ENCODE measurements around the gene ANTKMT.

ANTKMT gene, protein sequence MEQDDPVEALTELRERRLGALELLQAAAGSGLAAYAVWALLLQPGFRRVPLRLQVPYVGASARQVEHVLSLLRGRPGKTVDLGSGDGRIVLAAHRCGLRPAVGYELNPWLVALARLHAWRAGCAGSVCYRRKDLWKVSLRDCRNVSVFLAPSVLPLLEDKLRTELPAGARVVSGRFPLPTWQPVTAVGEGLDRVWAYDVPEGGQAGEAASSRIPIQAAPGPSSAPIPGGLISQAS

DNA sequence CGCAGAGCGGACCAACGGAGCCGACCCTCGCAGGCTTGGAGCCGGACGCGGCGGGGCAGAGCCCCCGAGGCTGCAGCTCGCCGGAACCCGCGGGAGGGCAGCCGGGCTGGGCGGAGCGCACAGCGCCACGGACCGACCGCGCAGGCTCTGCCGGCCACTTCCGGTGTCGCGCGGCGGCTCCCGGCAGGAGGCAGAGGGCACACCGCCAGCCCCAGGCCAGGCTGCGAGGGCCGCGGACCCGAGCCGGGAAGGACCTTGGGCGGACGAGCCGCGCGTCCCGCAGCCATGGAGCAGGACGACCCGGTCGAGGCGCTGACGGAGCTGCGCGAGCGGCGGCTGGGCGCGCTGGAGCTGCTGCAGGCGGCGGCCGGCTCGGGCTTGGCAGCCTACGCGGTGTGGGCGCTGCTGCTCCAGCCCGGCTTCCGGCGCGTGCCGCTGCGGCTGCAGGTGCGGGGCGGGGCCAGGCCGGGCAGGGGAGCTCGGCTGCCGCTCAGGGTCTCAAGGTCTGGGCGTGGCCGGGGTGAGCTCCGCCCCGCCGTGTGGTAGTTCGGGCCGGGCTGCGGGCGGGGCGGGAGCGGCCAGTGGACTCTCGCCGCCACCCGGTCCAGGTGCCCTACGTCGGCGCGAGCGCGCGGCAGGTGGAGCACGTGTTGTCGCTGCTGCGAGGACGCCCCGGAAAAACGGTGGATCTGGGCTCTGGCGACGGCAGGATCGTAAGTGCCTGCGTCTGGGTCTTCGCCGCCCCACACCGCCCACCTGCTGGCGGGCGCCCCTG is at the start of gene ANTKMT:
Gene ANTKMT, plus strand, starts transcription at position 157 of the 775 bp plus-strand sequence. Its CDS starts 129 bp downstream, at position 286.
- peak; percentile 30 for DNase-seq

DNA sequence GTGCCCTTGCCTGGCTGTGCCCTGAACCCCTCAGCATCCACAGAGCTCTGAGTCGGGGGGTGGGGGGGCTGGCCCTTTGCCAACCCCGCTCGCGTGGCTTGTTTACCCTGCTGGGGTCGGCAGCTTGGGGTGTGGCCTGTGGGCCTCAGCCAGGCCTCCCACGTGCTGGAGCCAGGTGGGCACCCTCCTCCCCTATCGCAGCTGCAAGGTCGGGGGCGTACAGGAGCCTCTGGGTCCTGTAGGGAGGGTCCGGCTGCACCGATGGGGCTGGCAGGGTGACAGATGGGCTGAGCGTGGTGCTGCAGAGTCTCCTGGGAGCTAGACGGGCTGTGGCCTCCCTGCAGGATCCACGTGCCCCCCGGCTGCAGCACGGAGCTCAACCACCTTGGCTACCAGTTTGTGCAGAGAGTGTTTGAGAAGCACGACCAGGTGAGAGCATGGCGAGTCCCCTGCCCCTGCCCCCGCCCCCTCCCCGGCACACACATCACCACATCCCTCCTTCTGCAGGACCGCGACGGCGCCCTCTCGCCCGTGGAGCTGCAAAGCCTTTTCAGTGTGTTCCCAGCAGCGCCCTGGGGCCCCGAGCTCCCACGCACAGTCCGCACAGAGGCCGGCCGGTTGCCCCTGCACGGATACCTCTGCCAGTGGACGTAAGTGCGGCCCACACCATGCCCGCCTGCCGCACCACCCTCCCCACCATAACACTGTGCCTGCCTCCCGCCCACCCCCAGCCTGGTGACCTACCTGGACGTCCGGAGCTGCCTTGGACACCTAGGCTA is 49.4 kb upstream of the ANTKMT start:
- no peak for DNase-seq

DNA sequence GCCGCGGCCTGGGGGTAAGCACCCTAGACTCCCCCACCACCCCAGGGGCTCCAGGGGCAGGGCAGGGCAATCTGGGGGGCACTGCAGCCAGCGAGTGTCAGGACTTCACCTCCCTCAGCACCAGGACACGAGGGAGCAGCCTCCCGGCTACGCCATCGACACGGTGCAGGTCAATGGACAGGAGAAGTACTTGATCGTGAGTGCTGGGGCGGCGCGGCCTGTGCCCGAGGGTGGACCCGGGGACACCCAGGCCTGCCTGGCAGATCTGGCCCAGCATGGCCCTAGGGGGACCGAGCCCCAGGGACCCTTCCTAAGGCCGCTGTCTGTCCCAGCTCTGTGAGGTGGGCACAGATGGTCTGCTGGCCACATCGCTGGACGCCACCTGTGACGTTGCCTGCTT is 48.6 kb upstream of the ANTKMT start:
- DNase-seq, result no peak

DNA sequence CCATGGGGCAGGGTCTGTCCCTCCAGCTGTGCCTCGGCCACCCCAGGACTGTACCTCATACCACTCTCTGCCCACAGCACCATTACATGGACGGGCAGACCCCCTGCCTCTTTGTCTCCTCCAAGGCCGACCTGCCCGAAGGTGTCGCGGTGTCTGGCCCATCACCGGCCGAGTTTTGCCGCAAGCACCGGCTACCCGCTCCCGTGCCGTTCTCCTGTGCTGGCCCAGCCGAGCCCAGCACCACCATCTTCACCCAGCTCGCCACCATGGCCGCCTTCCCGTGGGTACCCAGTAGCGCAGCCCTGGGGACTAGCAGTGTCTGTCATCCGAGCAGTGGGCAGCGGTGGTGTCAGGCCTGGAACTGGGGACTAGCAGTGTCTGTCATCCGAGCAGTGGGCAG is 48.1 kb upstream of the ANTKMT start:
- no peak for DNase-seq

DNA sequence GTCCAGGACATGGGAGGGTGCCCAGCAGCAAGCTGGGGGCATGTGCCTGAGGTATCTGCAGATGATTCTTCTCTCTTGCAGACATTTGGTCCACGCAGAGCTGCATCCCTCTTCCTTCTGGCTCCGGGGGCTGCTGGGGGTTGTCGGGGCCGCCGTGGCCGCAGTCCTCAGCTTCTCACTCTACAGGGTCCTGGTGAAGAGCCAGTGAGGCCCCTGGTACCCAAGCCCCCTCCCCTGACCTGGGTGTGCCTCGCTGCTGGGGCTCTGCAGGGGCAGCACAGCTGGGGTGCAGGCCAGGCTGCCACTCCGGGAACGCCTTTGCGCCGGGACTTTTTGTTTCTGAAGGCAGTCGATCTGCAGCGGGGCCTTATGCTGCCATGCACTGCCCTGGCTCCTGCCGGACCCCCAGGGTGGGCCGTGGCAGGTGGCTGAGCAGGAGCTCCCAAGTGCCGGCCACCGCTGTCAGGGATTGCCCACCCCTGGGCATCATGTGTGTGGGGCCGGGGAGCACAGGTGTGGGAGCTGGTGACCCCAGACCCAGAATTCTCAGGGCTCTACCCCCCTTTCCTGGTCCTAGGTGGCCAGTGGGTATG is 47.5 kb upstream of the ANTKMT start:
- no peak for DNase-seq

DNA sequence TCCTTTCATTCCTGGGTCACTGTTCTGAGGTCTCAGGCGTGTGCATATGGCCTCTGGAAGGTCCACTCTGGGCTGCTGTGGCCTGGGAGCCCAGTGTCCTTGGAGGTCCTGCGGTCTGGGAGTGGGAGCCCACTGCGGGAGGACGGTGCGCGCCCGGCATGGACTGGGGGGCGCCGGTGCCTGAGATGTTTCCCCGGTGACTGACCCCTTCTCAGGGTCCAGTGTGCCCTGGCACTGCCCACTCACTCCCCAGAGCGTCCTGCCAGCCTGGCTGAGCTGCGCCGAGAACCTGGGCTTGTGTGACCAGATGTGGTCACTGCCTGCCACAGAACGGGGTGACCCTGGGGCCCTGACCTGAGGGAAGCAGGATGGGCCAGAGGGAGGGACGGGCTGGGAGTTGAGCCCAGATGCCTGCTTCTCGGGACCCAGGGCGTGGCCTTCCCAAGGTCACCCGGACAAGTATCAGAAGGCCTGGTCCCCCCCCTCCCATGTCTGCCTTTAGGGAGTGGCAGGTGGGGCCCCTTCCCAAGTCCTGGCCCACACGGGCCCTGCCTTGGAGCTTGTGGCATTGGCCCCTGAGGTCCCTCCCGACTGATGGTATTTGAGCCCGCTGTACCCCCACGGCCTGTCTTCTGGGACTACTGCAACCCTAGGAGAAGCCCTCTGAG is 46.6 kb upstream of the ANTKMT start:
- DNase-seq, result no peak

DNA sequence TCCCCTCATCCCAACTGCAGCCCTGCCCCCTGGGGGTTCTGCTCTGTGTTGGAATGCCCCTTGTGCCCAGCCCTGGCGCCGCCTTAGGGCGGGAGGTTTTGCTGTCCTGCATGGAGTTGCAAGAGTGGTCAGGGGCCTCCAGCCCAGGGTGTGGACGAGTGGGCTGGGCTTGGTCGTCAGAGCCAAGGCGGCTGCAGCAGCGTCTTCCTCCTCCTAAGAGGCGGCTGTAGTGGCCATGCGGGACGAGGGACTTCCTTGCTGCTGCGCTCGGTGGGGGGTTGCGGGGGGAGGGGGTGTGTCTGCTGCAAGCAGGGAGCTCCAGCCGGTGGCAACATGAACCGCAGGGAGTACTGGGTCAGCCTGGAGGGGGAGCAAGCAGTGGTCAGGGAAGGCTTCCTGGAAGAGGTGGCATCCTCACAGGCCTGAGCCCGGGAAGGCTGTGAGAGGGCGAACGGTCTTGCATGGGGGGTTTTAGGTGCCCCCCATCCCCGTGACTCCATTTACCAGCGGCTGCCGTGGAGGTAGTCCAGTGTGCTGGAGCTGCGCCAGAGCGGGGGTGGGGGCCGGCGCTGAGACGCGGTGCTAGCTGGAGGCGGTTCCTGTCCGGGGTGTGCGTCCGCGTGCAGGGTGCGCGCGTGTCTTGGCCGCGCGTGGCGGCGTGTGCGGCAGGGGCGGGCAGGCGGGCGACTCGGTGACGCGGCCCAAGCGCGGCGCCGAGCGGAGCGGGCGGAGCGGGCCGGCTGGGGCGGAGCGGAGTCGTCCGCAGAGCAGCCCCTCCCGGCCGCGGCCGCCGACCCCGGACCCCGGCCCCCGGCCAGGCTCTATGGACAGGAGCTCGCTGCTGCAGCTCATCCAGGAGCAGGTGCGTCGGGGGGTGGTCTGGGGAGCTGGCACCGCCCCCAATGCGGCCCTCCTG is 45.7 kb upstream of the ANTKMT start, which contains the start of gene RHBDL1:
Gene RHBDL1, plus strand, starts transcription at position 704 of the 916 bp plus-strand sequence. Its CDS starts 120 bp downstream, at position 824.
- no peak for DNase-seq

DNA sequence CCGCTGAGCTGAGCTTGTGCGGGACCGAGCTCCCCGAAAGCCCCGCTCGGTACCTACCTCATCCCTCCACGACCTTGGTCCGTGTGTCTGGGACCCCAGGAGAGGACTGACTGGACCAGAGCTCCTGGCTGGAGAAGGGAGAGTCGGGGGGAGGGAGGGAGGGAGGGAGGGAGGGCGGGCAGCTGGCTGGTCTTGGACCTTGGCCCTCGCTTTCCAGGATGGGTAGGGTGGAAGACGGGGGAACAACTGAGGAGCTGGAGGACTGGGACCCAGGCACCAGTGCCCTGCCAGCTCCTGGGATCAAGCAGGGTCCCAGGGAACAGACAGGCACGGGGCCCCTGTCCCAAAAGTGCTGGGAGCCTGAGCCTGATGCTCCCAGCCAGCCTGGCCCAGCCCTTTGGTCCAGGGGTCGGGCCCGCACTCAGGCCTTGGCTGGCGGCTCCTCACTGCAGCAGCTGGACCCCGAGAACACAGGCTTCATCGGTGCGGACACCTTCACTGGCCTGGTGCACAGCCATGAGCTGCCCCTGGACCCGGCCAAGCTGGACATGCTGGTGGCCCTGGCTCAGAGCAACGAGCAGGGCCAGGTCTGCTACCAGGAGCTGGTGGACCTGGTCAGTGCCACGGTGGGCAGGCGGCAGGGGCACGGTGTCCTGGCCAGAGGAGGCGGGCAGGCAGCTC is 44.9 kb upstream of the ANTKMT start:
- no peak for DNase-seq

DNA sequence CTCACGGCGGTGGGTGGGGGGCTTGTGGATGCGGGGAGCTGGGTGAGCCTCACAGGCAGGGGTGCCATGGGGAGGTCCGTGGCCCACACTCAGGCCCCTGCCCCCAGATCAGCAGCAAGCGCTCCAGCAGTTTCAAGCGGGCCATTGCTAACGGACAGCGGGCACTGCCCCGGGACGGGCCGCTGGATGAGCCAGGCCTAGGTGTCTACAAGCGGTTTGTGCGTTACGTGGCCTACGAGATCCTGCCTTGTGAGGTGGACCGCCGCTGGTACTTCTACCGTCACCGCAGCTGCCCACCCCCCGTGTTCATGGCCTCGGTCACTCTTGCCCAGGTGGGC is 44.4 kb upstream of the ANTKMT start:
- DNase-seq, result no peak

DNA sequence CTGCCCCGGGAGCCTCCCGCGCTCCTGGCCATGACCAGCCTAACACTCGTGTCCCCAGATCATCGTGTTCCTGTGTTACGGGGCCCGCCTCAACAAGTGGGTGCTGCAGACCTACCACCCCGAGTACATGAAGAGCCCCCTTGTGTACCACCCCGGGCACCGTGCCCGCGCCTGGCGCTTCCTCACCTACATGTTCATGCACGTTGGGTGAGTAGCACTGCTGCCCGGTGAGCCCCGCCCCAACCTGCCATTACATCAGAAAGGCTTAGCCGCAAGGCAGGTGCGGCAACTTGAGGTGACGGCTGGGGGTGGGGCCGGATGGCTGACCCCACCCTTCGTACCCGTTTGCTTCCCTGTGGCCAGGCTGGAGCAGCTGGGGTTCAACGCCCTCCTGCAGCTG is 44.0 kb upstream of the ANTKMT start:
- DNase-seq, result no peak

DNA sequence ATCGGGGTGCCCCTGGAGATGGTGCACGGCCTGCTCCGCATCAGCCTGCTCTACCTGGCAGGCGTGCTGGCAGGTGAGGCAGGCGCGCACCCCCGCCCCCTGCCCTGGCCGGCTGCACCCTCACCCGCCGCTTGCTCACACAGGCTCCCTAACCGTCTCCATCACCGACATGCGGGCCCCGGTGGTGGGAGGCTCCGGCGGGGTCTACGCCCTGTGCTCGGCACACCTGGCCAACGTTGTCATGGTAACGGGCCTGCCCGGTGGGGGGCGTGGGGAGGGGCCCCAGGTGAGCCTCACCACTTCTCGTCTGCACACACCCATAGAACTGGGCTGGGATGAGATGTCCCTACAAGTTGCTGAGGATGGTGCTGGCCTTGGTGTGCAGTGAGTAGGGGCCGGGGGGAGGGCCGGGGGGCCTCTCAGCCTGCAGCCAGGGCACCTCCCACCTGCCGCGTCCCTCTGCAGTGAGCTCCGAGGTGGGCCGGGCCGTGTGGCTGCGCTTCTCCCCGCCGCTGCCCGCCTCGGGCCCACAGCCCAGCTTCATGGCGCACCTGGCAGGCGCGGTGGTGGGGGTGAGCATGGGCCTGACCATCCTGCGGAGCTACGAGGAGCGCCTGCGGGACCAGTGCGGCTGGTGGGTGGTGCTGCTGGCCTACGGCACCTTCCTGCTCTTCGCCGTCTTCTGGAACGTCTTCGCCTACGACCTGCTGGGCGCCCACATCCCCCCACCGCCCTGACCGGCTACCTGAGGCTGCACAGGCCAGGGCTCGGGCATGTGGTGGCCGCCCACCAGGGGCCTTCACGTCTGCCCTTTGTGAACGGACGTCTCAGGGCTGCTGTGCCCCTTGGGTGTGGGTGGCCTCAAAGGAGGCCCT is 43.4 kb upstream of the ANTKMT start:
- DNase-seq, result peak; percentile 58

DNA sequence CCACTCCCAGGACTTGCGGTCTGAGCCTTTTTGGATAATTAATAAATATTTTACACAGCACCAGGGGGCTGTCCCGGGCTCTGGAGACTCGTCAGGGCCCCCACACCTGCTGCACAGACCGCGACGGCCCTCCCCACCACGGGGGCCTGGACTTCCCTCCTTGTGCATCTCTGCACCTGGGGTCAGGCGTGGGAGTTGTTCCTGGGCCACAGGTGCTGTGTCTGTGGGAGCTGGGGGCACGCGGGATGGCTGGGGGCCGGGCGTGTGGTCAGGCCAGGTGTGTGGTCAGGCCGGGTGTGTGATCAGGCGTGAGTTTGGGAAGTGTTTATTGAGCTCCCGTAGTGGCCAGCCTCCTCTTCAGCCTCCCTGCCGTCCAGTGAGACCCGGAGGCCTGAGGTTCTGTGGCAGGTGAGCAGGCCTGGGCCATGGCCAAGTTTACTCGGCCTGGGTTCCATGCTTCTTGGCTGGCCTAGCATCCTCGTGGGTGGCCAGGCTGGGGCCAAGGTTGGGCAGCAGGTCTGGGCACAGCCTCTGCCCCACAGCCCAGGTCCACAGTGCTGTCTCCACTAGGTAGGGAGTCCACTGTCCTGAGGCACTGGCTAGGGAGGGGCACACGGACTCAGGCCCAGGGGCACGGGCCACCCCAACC is 42.6 kb upstream of the ANTKMT start:
- no peak for DNase-seq

DNA sequence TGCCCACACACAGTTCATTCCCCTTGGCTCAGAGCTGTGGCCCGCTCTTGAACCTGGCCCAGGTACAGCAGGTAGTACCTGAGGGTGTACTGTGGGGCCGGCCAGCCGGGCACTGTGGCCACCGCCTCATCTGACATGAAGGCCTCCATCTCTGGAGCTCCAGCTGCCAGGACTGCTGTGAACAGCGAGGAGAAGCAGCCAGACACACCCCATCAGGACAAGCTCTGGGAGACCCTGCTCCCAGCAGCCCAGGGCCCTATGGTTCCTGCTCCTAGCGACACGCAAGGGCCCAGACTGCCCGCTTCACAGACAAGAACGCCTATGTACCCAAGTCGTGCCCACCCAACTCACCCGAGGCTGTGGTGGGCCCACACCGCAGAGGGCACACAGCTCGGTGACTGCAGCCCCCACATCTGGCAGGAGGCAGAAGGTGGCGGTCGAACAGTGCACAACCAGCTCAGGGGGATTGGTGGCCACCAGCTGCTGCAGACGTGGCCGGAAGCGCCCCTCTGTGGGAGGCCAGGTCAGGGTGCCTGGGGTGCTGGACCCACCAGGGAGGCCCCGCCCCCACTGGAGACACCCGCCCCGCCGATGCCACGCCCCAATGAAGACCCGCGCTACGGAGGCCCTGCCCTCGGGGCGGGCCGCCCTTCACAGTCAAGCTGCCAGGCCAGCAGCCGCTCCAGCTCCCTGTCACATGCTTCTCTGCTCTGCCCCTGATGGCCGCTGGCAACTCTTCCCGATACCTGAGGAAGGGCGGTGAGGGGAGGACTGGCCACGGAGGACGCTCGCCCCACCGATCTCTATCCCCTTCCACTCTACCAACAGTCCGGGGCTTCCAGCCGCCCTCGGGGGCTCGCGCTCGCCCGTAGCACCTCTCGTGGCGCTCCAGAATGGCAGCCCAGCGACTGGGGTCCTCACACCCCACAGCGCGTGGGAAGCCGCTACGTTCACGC is 41.8 kb upstream of the ANTKMT start:
- DNase-seq, result peak; percentile 60

DNA sequence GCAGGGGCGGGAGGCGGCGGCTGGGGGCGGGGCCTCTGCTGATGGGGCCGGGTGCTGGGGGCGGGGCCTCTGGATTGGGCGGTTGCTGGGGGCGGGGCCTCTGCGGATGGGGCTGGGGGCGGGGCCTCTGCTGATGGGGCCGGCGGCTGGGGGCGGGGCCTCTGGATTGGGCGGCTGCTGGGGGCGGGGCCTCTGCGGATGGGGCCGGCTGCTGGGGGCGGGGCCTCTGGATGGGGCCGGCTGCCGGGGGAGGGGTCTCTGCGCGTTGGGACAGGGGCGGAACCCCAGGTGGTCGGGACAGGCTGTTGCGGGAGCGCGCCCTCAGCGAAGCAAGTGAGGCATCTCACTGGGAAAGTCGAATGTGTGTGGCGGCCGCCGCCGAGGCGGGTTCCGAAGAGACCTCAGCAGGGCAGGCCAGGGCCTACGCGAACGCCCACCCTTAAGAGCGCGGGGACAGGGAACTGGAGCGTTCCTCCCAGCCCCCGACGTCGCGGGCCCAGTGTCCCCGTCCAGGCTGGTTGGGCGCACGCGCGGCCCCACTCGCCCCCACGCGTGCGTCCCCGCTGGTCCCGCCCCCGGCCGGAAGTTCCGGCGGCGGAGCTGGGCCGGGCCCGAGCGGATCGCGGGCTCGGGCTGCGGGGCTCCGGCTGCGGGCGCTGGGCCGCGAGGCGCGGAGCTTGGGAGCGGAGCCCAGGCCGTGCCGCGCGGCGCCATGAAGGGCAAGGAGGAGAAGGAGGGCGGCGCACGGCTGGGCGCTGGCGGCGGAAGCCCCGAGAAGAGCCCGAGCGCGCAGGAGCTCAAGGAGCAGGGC is 40.9 kb upstream of the ANTKMT start, which contains the start of gene STUB1:
Gene STUB1, plus strand, starts transcription at position 597 of the 811 bp plus-strand sequence. Its CDS starts 116 bp downstream, at position 713.
- peak; percentile 71 for DNase-seq

DNA sequence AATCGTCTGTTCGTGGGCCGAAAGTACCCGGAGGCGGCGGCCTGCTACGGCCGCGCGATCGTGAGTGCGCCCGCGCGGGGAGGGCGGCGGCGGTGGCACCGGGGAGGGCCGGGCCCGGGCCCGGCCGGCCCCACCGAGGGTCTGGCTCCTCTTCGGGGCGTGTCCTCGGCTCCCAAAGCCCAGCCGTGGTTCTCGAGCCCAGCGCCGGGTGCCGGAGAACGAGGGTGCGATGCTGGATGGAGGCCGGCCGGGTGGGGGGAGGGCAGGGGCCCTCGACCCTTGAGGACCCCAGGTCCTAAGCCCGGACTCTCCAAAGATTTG is 40.4 kb upstream of the ANTKMT start:
- no peak for DNase-seq

DNA sequence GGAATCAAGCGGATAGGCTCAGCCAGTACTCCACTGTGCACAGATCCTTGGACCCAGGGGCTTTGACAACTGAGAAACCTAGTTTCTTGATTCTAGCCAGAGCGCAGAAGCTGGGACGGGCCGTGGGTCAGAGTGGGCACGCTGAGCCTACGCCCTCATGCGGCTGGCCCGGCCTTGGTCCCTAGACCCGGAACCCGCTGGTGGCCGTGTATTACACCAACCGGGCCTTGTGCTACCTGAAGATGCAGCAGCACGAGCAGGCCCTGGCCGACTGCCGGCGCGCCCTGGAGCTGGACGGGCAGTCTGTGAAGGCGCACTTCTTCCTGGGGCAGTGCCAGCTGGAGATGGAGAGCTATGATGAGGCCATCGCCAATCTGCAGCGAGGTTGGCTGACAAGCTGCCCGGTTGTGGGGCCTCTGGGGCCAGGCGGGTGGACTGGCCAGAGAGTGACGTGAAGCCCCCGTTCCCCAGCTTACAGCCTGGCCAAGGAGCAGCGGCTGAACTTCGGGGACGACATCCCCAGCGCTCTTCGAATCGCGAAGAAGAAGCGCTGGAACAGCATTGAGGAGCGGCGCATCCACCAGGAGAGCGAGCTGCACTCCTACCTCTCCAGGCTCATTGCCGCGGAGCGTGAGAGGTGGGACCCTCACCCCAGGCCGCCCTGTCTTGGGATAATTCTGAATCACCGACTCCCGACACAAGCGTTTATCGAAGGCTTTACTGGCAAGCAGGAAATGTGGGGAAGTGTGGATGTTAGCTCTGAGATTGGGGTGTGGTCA is 39.8 kb upstream of the ANTKMT start:
- DNase-seq, result no peak

Data from NCI-H526 treated with DMSO at 0.1 percent for 48 hours (cell line).